Mammary epithelial cell (primary cell): ENCODE data around the gene ZP4.

Source experiments
- CTCF ChIP-seq, 2 donors: IDR thresholded peaks in 1 of 2; conservative IDR thresholded peaks in 1 of 2; 2 replicates each; pipeline ENCODE4 v1.5.1; 2011 to 2012; ENCODE audit warnings: inconsistent platforms in 2 of 2, low read length in 2 of 2, mild to moderate bottlenecking in 2 of 2, control low read depth in 1 of 2, low read depth in 1 of 2; ENCODE audit not compliant: insufficient read depth in 1 of 2; ENCODE audit errors: extremely low read depth in 1 of 2
- EZH2 ChIP-seq: IDR thresholded peaks from 2 replicates; pipeline ENCODE4 v1.6.1; 2012; ENCODE audit warnings: low read length, inconsistent platforms, borderline replicate concordance

GRCh38 chr1:237861944-237862343 lies 28.8 kb downstream of the ZP4 start:
- TF ChIP-seq CTCF (conservative IDR thresholded peaks at IDR 0.05 in 1 of 2, IDR thresholded peaks at IDR 0.05 in 1 of 2; ENCODE audit: extremely low read depth in 1 of 2, insufficient read depth in 1 of 2, low read depth in 1 of 2, low read length in 2 of 2) (no peak), EZH2 (no peak)
